Transverse colon (tissue), 3 donors: ENCODE results near the gene ANKS4B.

ENCODE experiments used
- CTCF ChIP-seq, 5 experiments: fragments of 200-600 bp in 3 of 5; fragments of 450-650 bp in 2 of 5; sonication (generic) in 3 of 5; IDR thresholded peaks; 1 replicate in 2 of 5; 2 replicates in 3 of 5; pipeline ENCODE4 v1.5.1; 2016 to 2017; ENCODE audit warnings: antibody characterized with exemption in 5 of 5, inconsistent platforms in 3 of 5, mild to moderate bottlenecking in 2 of 5, moderate library complexity in 1 of 5
- POLR2A ChIP-seq: fragments of 450-650 bp; IDR thresholded peaks from one replicate; pipeline ENCODE4 v1.6.1; 2016; ENCODE audit warnings: antibody characterized with exemption, mild to moderate bottlenecking, moderate library complexity

GRCh38 chr16:21302898-21303528 lies 69.5 kb downstream of the ANKS4B start:
- TF ChIP-seq POLR2A (no peak), CTCF (IDR thresholded peaks at IDR 0.05) (no peak)
